Breast epithelium (tissue), 4 donors: ENCODE results near the gene METRN. TPM values are rescaled to one million over a fixed set of nuclear protein-coding genes. Genes with fewer than 3 reads are reported as not detected.
"Not testable (repeated sequence)": the region's sequence is repeated elsewhere in the genome, so short reads cannot be mapped to it uniquely, and the experiment has no call there.

Source experiments
- DNase-seq, 2 donors: peaks; one replicate each; pipeline ENCODE4 v3.0.0-alpha.2; 2019; ENCODE audit warnings: low spot score in 2 of 2
- H3K27ac ChIP-seq, 2 donors: fragments of 200-600 bp; sonication (generic) in 1 of 2; one replicate each; pipeline ENCODE4 v1.5.1; 2016 to 2019; ENCODE audit warnings: mild to moderate bottlenecking in 1 of 2
- H3K27me3 ChIP-seq, 2 donors: fragments of 200-600 bp; sonication (generic) in 1 of 2; one replicate each; pipeline versions ENCODE4 v1.5.1 to v1.6.0; 2017 to 2019; ENCODE audit warnings: control low read depth in 1 of 2, mild to moderate bottlenecking in 1 of 2
- H3K36me3 ChIP-seq: fragments of 200-600 bp; one replicate; pipeline ENCODE4 v1.5.1; 2019
- H3K4me1 ChIP-seq, 2 donors: fragments of 200-600 bp; sonication (generic); one replicate each; pipeline ENCODE4 v1.5.1; 2016 to 2019; ENCODE audit warnings: control low read depth in 1 of 2
- H3K4me3 ChIP-seq, 3 donors: fragments of 200-600 bp; sonication (generic); 1 replicate in 2 of 3; 2 replicates in 1 of 3; pipeline ENCODE4 v1.5.1; 2016 to 2019; ENCODE audit warnings: mild to moderate bottlenecking in 3 of 3, moderate library complexity in 2 of 3
- H3K9me3 ChIP-seq, 2 donors: fragments of 200-600 bp; sonication (generic) in 1 of 2; one replicate each; pipeline ENCODE4 v1.5.1; 2016 to 2019; ENCODE audit warnings: control low read depth in 1 of 2
- CTCF ChIP-seq, 3 donors: fragments of 450-650 bp; IDR thresholded peaks; one replicate each; pipeline ENCODE4 v1.5.1; 2016 to 2017; ENCODE audit warnings: antibody characterized with exemption in 3 of 3, mild to moderate bottlenecking in 3 of 3, moderate library complexity in 3 of 3
- POLR2A ChIP-seq: fragments of 450-650 bp; IDR thresholded peaks from one replicate; pipeline ENCODE4 v1.6.1; 2016; ENCODE audit warnings: antibody characterized with exemption, mild to moderate bottlenecking, moderate library complexity
- POLR2AphosphoS5 ChIP-seq, 3 donors: sonication (generic); formaldehyde crosslinking; IDR thresholded peaks; one replicate each; pipeline ENCODE4 v1.6.1; 2017; ENCODE audit warnings: antibody characterized with exemption in 3 of 3
- intact Hi-C: fragments of 100-400 bp; cut with DNase I; formaldehyde crosslinking; loops from one replicate; pipeline ENCODE4 v1.15.1; 2023; ENCODE audit warnings: low total_unique reads
- total RNA-seq, 3 donors: library from RNA; depleted of rRNA; stranded (reverse); fragments of >200 nt; gene quantifications; one replicate each; pipeline ENCODE4 v1.1.0, GENCODE V29; 2016

The METRN gene
- total RNA-seq, 3 donors from 2014 or later: 23.6 to 30.2 (median 24.3) TPM

GRCh38 chr16:689175-689897 is 25.6 kb upstream of the METRN start:
- H3K9me3 ChIP-seq: no peaks in the 10 kb centered on the region
- no peaks in the 10 kb centered on the region for H3K36me3 ChIP-seq
- H3K4me1 ChIP-seq: peaks cover 24 to 34% of the 10 kb centered on the region in 2 donors
- peaks cover 8 to 18% of the 10 kb centered on the region in 2 donors for H3K27me3 ChIP-seq
- peak overlapping the region; percentile 85 to 98 (median 92) for H3K4me3 ChIP-seq
- no peak for DNase-seq
- H3K27ac ChIP-seq: peak overlapping the region; percentile 88 to 91
- intact Hi-C loops: no loop called here
- TF ChIP-seq POLR2A (no peak), CTCF (IDR thresholded peaks at IDR 0.05) (no peak), POLR2AphosphoS5 (IDR thresholded peaks at IDR 0.05) (no peak)

GRCh38 chr16:691242-691641 is 23.7 kb upstream of the METRN start:
- H3K4me1 ChIP-seq: peaks cover 24 to 29% of the 10 kb centered on the region in 2 donors
- DNase-seq: peak in 1 of 2 donors; percentile 60
- intact Hi-C loops, H3K4me3 ChIP-seq, H3K9me3 ChIP-seq, H3K36me3 ChIP-seq: not testable (repeated sequence)
- H3K27me3 ChIP-seq: peaks cover 15 to 34% of the 10 kb centered on the region in 2 donors
- H3K27ac ChIP-seq: peak overlapping the region; percentile 88 to 91

GRCh38 chr16:692356-693108 is 22.4 kb upstream of the METRN start:
- intact Hi-C loops: no loop called here
- Histone ChIP-seq H3K4me1 (peaks cover 24 to 29% of the 10 kb centered on the region in 2 donors), H3K9me3 (no peaks in the 10 kb centered on the region), H3K4me3 (no peak overlapping the region), H3K27me3 (peaks cover 15 to 39% of the 10 kb centered on the region in 2 donors), H3K27ac (no peak overlapping the region), H3K36me3 (no peaks in the 10 kb centered on the region)
- no peak for DNase-seq
- TF ChIP-seq POLR2A (no peak), POLR2AphosphoS5 (IDR thresholded peaks at IDR 0.05) (no peak), CTCF (IDR thresholded peaks at IDR 0.05) (no peak)

GRCh38 chr16:693364-693763 is 21.6 kb upstream of the METRN start:
- TF ChIP-seq CTCF (IDR thresholded peaks at IDR 0.05) (no peak), POLR2A (no peak), POLR2AphosphoS5 (IDR thresholded peaks at IDR 0.05) (no peak)
- H3K27me3 ChIP-seq: peaks cover 15 to 39% of the 10 kb centered on the region in 2 donors
- no peaks in the 10 kb centered on the region for H3K9me3 ChIP-seq
- H3K4me1 ChIP-seq: peaks cover 24 to 29% of the 10 kb centered on the region in 2 donors
- peak overlapping the region in 1 of 3 donors; percentile 68 for H3K4me3 ChIP-seq
- DNase-seq: no peak
- peak overlapping the region in 1 of 2 donors; percentile 19 for H3K27ac ChIP-seq
- intact Hi-C loops: no loop called here
- H3K36me3 ChIP-seq: no peaks in the 10 kb centered on the region

- H3K27me3 ChIP-seq: peaks cover 15 to 39% of the 10 kb centered on the region in 2 donors
- H3K9me3 ChIP-seq: no peaks in the 10 kb centered on the region
- peak overlapping the region in 2 of 3 donors; percentile 51 to 68 for H3K4me3 ChIP-seq
- TF ChIP-seq CTCF (IDR thresholded peaks at IDR 0.05) (no peak), POLR2AphosphoS5 (IDR thresholded peaks at IDR 0.05) (no peak), POLR2A (no peak)
- DNase-seq: no peak
- H3K4me1 ChIP-seq: peaks cover 24 to 29% of the 10 kb centered on the region in 2 donors
- H3K27ac ChIP-seq: peak overlapping the region in 1 of 2 donors; percentile 19
- H3K36me3 ChIP-seq: no peaks in the 10 kb centered on the region
- intact Hi-C loops: no loop called here
Observed at GRCh38 chr16:693766-694165, 21.2 kb upstream of the METRN start.
